Dermis blood vessel endothelial cell (primary cell): Measurements from ENCODE around the gene DNAI4. TPM values are rescaled to one million over a fixed set of nuclear protein-coding genes. Genes with fewer than 3 reads are reported as not detected.
"Not testable (repeated sequence)": the region's sequence is repeated elsewhere in the genome, so short reads cannot be mapped to it uniquely, and the experiment has no call there.

ENCODE experiments used
- DNase-seq: peaks from one replicate; pipeline ENCODE4 v3.0.0; 2010
- total RNA-seq: library from RNA; depleted of rRNA; stranded (reverse); fragments of >200 nt; gene quantifications from 2 replicates; pipeline ENCODE4 v1.2.3, GENCODE V29; 2014

Gene DNAI4
- total RNA-seq, result 2.1 and 3.7 TPM in 2 replicates

GRCh38 chr1:66924756-66925557, at the start of gene DNAI4, which contains the start of gene MIER1:
DNAI4 (minus strand) TSS chr1:66924856; CDS start chr1:66924831, 25 bp downstream.
MIER1 (plus strand) TSS chr1:66924990; CDS start chr1:66925029, 39 bp downstream.
- DNase-seq, result peak; percentile 99

- DNase-seq, result no peak
Observed at GRCh38 chr1:66968574-66968973, 43.9 kb upstream of the DNAI4 start.

- DNase-seq, result not testable (repeated sequence)
Observed at GRCh38 chr1:66966188-66966873, 41.7 kb upstream of the DNAI4 start.

GRCh38 chr1:66957938-66958337, 33.3 kb upstream of the DNAI4 start:
- DNase-seq, result no peak

DNA sequence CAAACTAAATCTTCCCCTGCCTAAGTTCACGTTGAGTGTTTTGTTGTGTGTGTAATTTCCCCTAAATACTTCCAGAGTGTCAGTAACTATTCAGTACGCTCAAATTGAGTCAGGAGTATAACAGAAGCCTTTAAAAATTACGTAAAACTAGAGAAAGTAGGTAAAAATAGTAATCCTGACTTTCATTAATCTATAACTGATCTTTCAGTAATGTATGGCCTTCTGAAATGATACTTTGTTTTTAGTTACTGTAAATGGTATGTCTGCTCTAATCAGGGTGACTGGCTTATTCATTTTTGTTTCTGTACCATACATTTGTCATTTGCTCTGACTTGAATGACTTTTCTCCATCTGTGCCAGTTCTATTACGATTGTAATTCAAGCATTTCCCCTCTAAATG, 29.6 kb upstream of the DNAI4 start:
- no peak for DNase-seq

DNA sequence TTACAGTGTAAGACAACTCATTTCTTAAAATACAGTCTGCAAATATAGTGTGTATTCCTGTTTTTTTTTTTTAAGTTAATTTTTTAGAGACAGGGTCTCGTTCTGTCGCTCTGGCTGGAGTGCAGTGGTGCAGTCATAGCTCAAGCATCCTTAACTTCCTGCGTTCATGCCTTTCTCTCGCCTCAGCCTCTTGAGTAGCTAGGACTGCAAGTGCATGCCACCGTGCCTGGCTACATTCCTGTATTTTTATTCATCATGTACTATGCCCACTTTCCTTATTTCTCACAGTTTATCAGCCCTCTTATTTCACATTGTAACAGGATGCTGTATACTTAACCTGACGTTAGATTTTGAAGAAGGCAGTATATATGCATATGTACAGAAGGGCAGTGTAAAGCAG, 26.9 kb upstream of the DNAI4 start:
- peak; percentile 40 for DNase-seq

DNA sequence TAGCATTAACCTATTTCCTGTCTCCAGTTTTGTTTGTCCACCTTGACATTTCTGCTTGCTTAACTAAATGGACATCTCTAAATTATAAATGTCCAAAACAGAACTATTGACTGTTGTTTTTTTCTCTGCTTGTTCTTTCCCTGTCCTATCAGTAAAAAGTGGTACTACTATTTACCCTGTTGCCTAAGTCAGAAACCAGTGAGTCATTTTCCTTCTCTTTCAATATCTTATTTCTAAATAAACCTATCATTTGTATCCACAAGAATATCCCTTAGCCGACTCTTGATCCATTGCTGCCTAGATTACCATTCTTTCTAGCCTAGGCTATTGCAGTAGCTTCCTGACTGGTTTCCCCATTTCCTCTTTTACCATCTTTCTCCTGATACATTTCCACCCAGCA, 22.6 kb upstream of the DNAI4 start:
- DNase-seq, result peak; percentile 15

- no peak for DNase-seq
Observed at GRCh38 chr1:66945316-66945715, 20.7 kb upstream of the DNAI4 start.

GRCh38 chr1:66944330-66945274, 19.9 kb upstream of the DNAI4 start:
- DNase-seq, result peak; percentile 70

DNA sequence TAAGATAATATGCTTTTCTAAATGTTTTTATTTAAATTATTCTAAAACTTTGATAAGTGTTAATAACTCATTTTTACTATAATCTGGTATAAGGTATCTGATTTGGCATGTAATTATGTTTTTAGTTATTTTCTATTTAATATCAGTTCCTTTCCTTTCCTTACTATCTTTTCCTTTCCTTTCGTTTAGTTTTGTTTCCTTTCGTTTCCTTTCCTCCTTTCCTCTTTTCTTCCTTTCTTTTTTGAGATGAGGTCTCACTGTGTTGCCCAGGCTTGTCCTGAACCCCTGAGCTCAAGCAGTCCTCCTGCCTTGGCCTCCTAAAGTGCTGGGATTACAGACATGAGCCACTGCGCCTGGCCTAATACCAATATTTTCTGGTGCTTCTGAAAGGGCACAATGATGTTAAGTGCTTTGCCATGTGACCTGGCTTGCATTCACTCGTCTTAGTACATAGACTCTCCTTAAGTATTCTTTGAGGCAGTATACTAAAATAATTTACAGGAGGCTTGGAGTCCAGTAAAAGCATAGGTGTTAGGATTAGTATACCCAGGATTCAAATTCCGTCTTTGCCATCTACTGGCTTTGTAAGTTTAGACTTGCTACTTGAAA, 18.8 kb upstream of the DNAI4 start:
- DNase-seq, result no peak

DNA sequence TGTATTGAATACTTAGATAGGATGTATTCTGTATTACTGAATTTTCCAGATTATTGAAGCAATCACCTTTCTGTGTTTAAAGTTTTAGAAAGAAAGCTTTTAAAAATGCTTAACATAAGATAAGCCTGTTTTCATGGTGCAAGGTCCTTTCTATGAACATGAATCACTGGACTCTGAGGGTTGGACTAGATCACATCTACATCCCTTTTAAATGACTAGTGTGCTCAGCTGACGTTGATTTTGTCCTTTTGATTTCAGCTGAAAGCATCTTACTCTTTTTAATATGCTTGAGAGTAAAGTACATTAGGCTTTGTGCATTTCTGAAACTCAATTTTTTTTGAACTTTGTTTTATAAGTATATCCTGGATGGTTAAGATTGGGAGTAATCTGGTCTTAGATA, 16.3 kb upstream of the DNAI4 start:
- no peak for DNase-seq

GRCh38 chr1:66938613-66939012, 14.0 kb upstream of the DNAI4 start:
- peak; percentile 37 for DNase-seq

DNA sequence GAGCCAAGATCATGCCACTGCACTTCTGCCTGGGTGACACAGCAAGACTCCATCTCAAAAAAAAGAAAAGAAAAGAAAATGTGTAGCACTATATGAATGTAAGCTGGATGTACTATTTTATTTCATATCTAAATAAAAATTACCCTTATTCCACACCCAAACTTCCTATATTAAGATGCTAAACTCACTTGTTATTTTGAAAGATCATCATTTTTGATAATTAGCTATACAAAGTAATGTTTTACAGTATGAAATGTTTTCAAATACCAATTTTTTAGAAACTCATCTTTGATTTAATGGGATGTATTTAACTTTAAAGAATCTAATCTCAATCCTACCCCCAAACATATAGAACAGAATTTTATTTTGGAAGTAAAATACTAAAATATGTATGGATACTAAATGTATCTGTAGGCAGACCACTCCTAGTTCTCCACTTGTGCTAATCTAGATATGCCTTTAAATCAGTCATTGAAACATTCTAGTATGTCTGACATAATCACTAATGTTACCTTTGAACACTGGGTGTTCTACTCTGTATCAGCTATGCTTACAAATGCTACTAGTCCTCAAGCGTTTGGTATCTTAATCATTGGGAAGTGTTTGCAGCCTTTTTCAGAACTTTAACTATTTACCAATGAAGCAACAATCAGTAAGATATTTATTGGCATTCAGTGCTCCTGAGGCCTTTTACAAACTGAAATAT, 13.0 kb upstream of the DNAI4 start:
- no peak for DNase-seq

DNA sequence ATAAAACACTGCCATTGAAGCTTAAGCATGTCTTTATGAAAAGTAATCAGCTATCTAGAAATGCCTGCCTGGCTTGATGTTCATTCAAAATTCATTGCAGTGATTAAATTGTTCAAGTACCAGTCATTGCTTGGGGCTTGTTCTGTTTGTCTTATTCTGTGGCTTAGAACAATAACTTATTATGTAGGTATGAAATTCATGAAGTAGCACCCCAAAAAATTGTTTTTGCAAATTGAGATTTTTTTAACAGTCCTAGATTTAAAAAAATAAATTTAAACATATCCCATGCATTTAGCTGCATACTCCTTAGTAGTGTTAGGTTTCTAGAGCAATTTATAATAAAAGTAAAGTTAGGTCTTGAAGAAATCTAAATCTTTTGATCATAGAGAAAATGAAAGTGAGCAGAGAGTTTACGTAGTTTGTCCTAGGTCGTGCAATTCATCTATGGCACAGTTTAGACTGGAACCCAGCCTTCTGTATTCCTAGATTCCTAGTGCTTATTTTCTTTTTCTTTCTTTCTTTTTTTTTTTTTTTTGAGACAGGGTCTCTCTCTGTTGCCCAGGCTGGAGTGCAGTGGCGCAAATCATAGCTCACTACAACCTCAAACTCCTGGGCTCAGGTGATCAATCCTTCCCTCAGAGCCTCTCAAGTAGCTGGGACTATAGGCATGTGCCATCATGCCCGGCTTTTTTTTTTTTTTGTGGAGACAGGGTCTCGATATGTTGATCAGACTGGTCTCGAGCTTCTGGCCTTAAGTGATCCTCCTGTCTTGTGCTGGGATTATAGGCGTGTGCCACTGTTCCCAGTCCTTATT, 9.4 kb upstream of the DNAI4 start:
- DNase-seq, result peak; percentile 8

- no peak for DNase-seq
Observed at GRCh38 chr1:66932291-66932690, 7.6 kb upstream of the DNAI4 start.

GRCh38 chr1:66931590-66931989, 6.9 kb upstream of the DNAI4 start:
- peak; percentile 24 for DNase-seq

GRCh38 chr1:66930823-66931174, 6.1 kb upstream of the DNAI4 start:
- no peak for DNase-seq

GRCh38 chr1:66929999-66930822, 5.6 kb upstream of the DNAI4 start:
- peak; percentile 97 for DNase-seq

- no peak for DNase-seq
Observed at GRCh38 chr1:66929691-66929998, 5.0 kb upstream of the DNAI4 start.

DNA sequence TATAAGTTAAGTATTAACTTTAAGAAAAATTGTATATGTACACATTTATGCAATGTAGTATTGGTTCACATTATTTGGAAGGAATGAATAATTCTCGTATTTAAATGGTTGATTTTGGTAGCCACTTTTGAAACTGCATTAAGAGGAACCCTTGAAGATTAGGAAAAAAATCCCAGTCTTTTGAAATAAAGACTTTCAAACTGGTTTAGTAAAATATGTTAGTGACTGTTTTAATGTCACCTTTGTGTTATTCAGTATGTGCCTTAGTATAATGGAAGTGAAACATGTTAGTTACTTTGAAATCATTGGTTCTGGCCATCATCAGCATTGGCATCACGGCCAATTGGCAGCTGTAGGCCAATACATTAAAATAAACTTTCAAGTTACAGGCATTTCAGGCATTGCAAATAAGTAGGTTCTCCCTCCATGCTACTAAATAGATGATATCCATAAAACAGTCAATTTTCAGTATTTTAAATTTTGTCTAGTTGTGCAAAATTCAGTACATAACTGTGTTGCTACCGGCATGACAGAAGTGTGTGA, 4.6 kb upstream of the DNAI4 start:
- DNase-seq, result peak; percentile 15
